H9 (cell line): Measurements from ENCODE around the gene SLC26A2. TPM values are rescaled to one million over a fixed set of nuclear protein-coding genes. Genes with fewer than 3 reads are reported as not detected.

Source experiments
- DNase-seq: peaks from one replicate; pipeline ENCODE4 v3.0.0-alpha.2; 2017
- H2AFZ ChIP-seq: one replicate; pipeline ENCODE4 v1.6.1; 2013; ENCODE audit warnings: mild to moderate bottlenecking, low read length, control low read depth, moderate library complexity
- H2AK5ac ChIP-seq: 2 replicates; pipeline ENCODE4 v1.6.1; 2013; ENCODE audit warnings: low read length, control low read depth, mixed read lengths; ENCODE audit not compliant: insufficient read length
- H2BK120ac ChIP-seq: one replicate; pipeline ENCODE4 v1.6.1; 2013; ENCODE audit warnings: low read depth, mild to moderate bottlenecking, low read length, control low read depth, inconsistent platforms; ENCODE audit not compliant: poor library complexity, severe bottlenecking
- H2BK12ac ChIP-seq: 2 replicates; pipeline ENCODE4 v1.6.1; 2013; ENCODE audit warnings: low read length, control low read depth, mixed read lengths, low read depth; ENCODE audit not compliant: insufficient read length
- H2BK15ac ChIP-seq: 2 replicates; pipeline ENCODE4 v1.6.1; 2013; ENCODE audit warnings: low read depth, low read length, control low read depth
- H2BK20ac ChIP-seq: one replicate; pipeline ENCODE4 v1.6.1; 2013; ENCODE audit warnings: low read depth, mild to moderate bottlenecking, low read length, control low read depth, inconsistent platforms; ENCODE audit not compliant: poor library complexity, severe bottlenecking
- H2BK5ac ChIP-seq: 2 replicates; pipeline ENCODE4 v1.6.1; 2013; ENCODE audit warnings: low read length, control low read depth, mixed read lengths; ENCODE audit not compliant: insufficient read length
- H3K14ac ChIP-seq: 2 replicates; pipeline ENCODE4 v1.6.1; 2013; ENCODE audit warnings: low read length, control low read depth; ENCODE audit not compliant: insufficient read depth
- H3K18ac ChIP-seq: 2 replicates; pipeline ENCODE4 v1.6.1; 2013; ENCODE audit warnings: low read depth, mild to moderate bottlenecking, mixed read lengths, low read length, control low read depth; ENCODE audit not compliant: insufficient read length
- H3K23ac ChIP-seq: 2 replicates; pipeline ENCODE4 v1.6.1; 2013; ENCODE audit warnings: low read length, control low read depth, mixed read lengths, low read depth; ENCODE audit not compliant: insufficient read length
- H3K23me2 ChIP-seq: 2 replicates; pipeline ENCODE4 v1.6.1; 2013; ENCODE audit warnings: low read depth, mild to moderate bottlenecking, mixed read lengths, low read length, control low read depth; ENCODE audit not compliant: insufficient read length, poor library complexity, severe bottlenecking
- H3K27ac ChIP-seq: 2 replicates; pipeline ENCODE4 v1.5.1; 2013; ENCODE audit warnings: low read length, control low read depth, mixed read lengths, low read depth; ENCODE audit not compliant: insufficient read length
- H3K27me3 ChIP-seq: 2 replicates; pipeline ENCODE4 v1.6.1; 2013; ENCODE audit warnings: low read length, control low read depth, inconsistent platforms; ENCODE audit not compliant: insufficient read depth
- H3K4ac ChIP-seq: 2 replicates; pipeline ENCODE4 v1.6.1; 2013; ENCODE audit warnings: low read depth, mild to moderate bottlenecking, control low read depth, inconsistent platforms, low read length, moderate library complexity
- H3K4me1 ChIP-seq: 2 replicates; pipeline ENCODE4 v1.6.1; 2013; ENCODE audit warnings: low read length, control low read depth, inconsistent platforms; ENCODE audit not compliant: insufficient read depth
- H3K4me2 ChIP-seq: 2 replicates; pipeline ENCODE4 v1.6.1; 2013; ENCODE audit warnings: low read length, control low read depth, mixed read lengths; ENCODE audit not compliant: insufficient read length, insufficient read depth
- H3K56ac ChIP-seq: 2 replicates; pipeline ENCODE4 v1.6.1; 2013; ENCODE audit warnings: low read depth, mild to moderate bottlenecking, mixed read lengths, low read length, control low read depth; ENCODE audit not compliant: insufficient read length
- H3K79me1 ChIP-seq: 2 replicates; pipeline ENCODE4 v1.6.1; 2013; ENCODE audit warnings: low read depth, mild to moderate bottlenecking, moderate library complexity, low read length, control low read depth, inconsistent platforms; ENCODE audit not compliant: insufficient read depth, poor library complexity, severe bottlenecking
- H3K79me2 ChIP-seq: 2 replicates; pipeline ENCODE4 v1.6.1; 2013; ENCODE audit warnings: low read length, control low read depth, inconsistent platforms; ENCODE audit not compliant: insufficient read depth
- H3K9ac ChIP-seq: 2 replicates; pipeline ENCODE4 v1.6.1; 2013; ENCODE audit warnings: low read length, control low read depth, mixed read lengths; ENCODE audit not compliant: insufficient read length; ENCODE audit errors: extremely low read depth
- H3K9me3 ChIP-seq: one replicate; pipeline ENCODE4 v1.6.1; 2013; ENCODE audit warnings: low read depth, low read length, inconsistent platforms; ENCODE audit not compliant: control insufficient read depth
- H3T11ph ChIP-seq: one replicate; pipeline ENCODE4 v1.6.1; 2013; ENCODE audit warnings: mild to moderate bottlenecking, low read length, control low read depth, inconsistent platforms
- H4K20me1 ChIP-seq: one replicate; pipeline ENCODE4 v1.6.1; 2013; ENCODE audit not compliant: control insufficient read depth, insufficient read length, insufficient read depth
- H4K5ac ChIP-seq: 2 replicates; pipeline ENCODE4 v1.6.1; 2013; ENCODE audit warnings: low read depth, mild to moderate bottlenecking, mixed read lengths, low read length, control low read depth; ENCODE audit not compliant: insufficient read length
- H4K8ac ChIP-seq: replicated peaks from 2 replicates; pipeline ENCODE4 v1.6.1; 2013; ENCODE audit warnings: low read length, control low read depth, mixed read lengths, low read depth; ENCODE audit not compliant: insufficient read length
- H4K91ac ChIP-seq: 2 replicates; pipeline ENCODE4 v1.6.1; 2013; ENCODE audit warnings: low read depth, mild to moderate bottlenecking, moderate library complexity, mixed read lengths, low read length, control low read depth; ENCODE audit not compliant: insufficient read length
- H3K27ac Mint-ChIP-seq, 3 experiments: 2 replicates in 2 of 3; 3 replicates in 1 of 3; pipeline ENCODE4 v1.8.0; 2020 to 2021; ENCODE audit warnings: mixed read lengths in 3 of 3, mild to moderate bottlenecking in 1 of 3, moderate library complexity in 1 of 3
- H3K27me3 Mint-ChIP-seq: 2 replicates; pipeline ENCODE4 v1.8.0; 2021; ENCODE audit warnings: low read depth, mild to moderate bottlenecking, moderate library complexity, mixed read lengths
- H3K36me3 Mint-ChIP-seq, 3 experiments: 2 replicates in 2 of 3; 3 replicates in 1 of 3; pipeline ENCODE4 v1.8.0; 2020 to 2021; ENCODE audit warnings: low read depth in 3 of 3, mixed read lengths in 3 of 3; ENCODE audit not compliant: insufficient read depth in 1 of 3
- H3K4me1 Mint-ChIP-seq, 2 experiments: 2 replicates each; pipeline ENCODE4 v1.8.0; 2020; ENCODE audit warnings: mixed read lengths in 2 of 2
- H3K4me3 Mint-ChIP-seq, 2 experiments: 2 replicates in 1 of 2; 3 replicates in 1 of 2; pipeline ENCODE4 v1.8.0; 2020 to 2021; ENCODE audit warnings: mild to moderate bottlenecking in 2 of 2, mixed read lengths in 2 of 2, moderate library complexity in 1 of 2
- H3K9me3 Mint-ChIP-seq, 2 experiments: 2 replicates in 1 of 2; 3 replicates in 1 of 2; pipeline ENCODE4 v1.8.0; 2020; ENCODE audit warnings: mild to moderate bottlenecking in 2 of 2, mixed read lengths in 2 of 2, moderate library complexity in 1 of 2
- CTCF ChIP-seq: fragments of 200-600 bp; sonication (generic); conservative IDR thresholded peaks from 3 replicates; pipeline ENCODE4 v1.8.0; 2021; ENCODE audit warnings: antibody characterized with exemption, mild to moderate bottlenecking
- WGBS: extraction: QIAGEN DNeasy Blood & Tissue Kit; methylation state at CpG from one replicate; pipeline ENCODE4 v1.1.7; 2013; ENCODE audit warnings: missing lambda C conversion rate, low lambda C conversion rate, mixed read lengths; ENCODE audit not compliant: insufficient read length; ENCODE audit errors: extremely low coverage; 5-methylcytosine and 5-hydroxymethylcytosine counted together
- total RNA-seq: library from RNA; stranded (reverse); gene quantifications from 2 replicates; pipeline ENCODE4 v1.2.1, GENCODE V29; 2021

SLC26A2 gene
- total RNA-seq, 1 experiment from 2014 or later: 5.9 TPM

DNA sequence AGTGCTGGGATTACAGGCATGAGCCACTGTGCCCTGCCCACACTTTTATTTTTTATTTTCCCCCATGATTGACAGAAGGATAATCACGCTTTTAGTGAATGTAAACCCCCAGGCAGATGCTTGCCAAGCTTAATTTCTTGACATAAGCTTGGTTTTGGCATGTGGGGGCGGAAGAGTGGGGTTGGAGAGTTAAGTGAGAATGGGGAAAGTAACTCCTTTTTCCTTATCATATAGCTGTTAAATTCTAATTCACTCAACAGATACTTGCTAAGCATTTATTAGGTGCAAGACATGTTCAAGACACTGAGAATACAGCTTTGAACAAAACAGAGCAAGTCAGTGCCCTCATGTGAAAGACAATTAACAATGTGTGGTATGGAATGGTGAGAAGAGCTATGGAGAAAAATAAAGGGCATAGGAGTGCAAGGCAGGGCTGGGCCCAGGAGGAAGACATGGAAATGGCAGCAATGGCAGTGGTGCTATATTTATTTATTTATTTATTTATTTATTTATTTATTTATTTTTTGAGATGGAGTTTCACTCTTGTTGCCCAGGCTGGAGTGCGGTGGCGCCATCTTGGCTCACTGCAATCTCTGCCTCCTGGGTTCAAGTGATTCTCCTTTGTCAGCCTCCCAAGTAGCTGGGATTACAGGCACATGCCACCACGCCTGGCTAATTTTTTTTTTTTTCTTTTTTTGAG is 2.2 kb downstream of the SLC26A2 start:
- no peak overlapping the region for H2BK15ac ChIP-seq
- no peak overlapping the region for H4K91ac ChIP-seq
- no peak overlapping the region for H2BK5ac ChIP-seq
- H3K4me3 Mint-ChIP-seq: no peak overlapping the region
- no peak overlapping the region for H4K8ac ChIP-seq
- no peak overlapping the region for H3K56ac ChIP-seq
- no peak overlapping the region for H2BK120ac ChIP-seq
- H3K4ac ChIP-seq: no peak overlapping the region
- no peak overlapping the region for H2AK5ac ChIP-seq
- WGBS: no CpG with 5 or more reads among the region's 5 CpGs
- no peaks in the 10 kb centered on the region; the same call in 1 of the 2 replicates for H3K27me3 ChIP-seq
- H3T11ph ChIP-seq: no peak overlapping the region
- no peak overlapping the region for H3K23ac ChIP-seq
- no peak overlapping the region for H2AFZ ChIP-seq
- no peaks in the 10 kb centered on the region for H4K20me1 ChIP-seq
- peaks cover 2% of the 10 kb centered on the region; the same call in 1 of the 2 replicates for H3K4me1 ChIP-seq
- no peaks in the 10 kb centered on the region for H3K9me3 Mint-ChIP-seq
- no peak overlapping the region for H3K9ac ChIP-seq
- no peaks in the 10 kb centered on the region for H3K79me2 ChIP-seq
- no peak overlapping the region for H3K18ac ChIP-seq
- no peak overlapping the region for H3K4me2 ChIP-seq
- H3K36me3 Mint-ChIP-seq: peaks cover 0 to 2% (median 0%) of the 10 kb centered on the region in 3 experiments; a peak in 1 of 7 replicates
- no peak overlapping the region for H4K5ac ChIP-seq
- H2BK20ac ChIP-seq: no peak overlapping the region
- H3K23me2 ChIP-seq: peaks cover 5% of the 10 kb centered on the region
- H2BK12ac ChIP-seq: no peak overlapping the region
- H3K27me3 Mint-ChIP-seq: peaks cover 9% of the 10 kb centered on the region
- no peak overlapping the region for H3K14ac ChIP-seq
- DNase-seq: no peak
- no peak overlapping the region for H3K27ac ChIP-seq
- TF ChIP-seq CTCF: no peak
- H3K79me1 ChIP-seq: no peaks in the 10 kb centered on the region
- no peak overlapping the region for H3K27ac Mint-ChIP-seq
- no peaks in the 10 kb centered on the region for H3K9me3 ChIP-seq
- H3K4me1 Mint-ChIP-seq: peaks cover 13 to 16% of the 10 kb centered on the region in 2 experiments
